ENCODE data around the gene ASIC4. TPM values are rescaled to one million over a fixed set of nuclear protein-coding genes. Genes with fewer than 3 reads are reported as not detected.

The ASIC4 gene
- total and polyA plus RNA-seq, 2 of the 4 experiments (the other 2 are of a cell fraction): 0.10 TPM; not detected in 1

GRCh38 chr2:219499058-219499307, 15.3 kb upstream of the ASIC4 start:
- Histone ChIP-seq H3K4me3 (ENCODE audit: insufficient read depth, low read depth, low read length) (peak overlapping the region; percentile 62), H2AK9ac (replicated peaks; ENCODE audit: low read depth, low read length, poor library complexity) (peak overlapping the region; percentile 100), H3K4ac (ENCODE audit: low read depth, low read length) (peak overlapping the region; percentile 99), H3K27ac (ENCODE audit: insufficient read depth, low read length) (peak overlapping the region; percentile 82), H3K9me1 (ENCODE audit: insufficient read depth, low read length) (peaks cover 12% of the 10 kb centered on the region), H3K18ac (ENCODE audit: low read depth, low read length) (peak overlapping the region; percentile 47; the same call in 1 of the 2 replicates), H3K14ac (replicated peaks; ENCODE audit: low read depth, low read length) (peak overlapping the region; percentile 100), H3K27me3 (ENCODE audit: control insufficient read depth, insufficient read depth, low read length) (no peaks in the 10 kb centered on the region; the same call in 1 of the 2 replicates), H2AK5ac (ENCODE audit: low read depth, low read length) (peak overlapping the region; percentile 79), H4K5ac (ENCODE audit: low read depth, low read length) (peak overlapping the region; percentile 63), H3K9me3 (ENCODE audit: control insufficient read depth, insufficient read depth, low read length) (no peaks in the 10 kb centered on the region), H3K23ac (ENCODE audit: low read depth, low read length) (peak overlapping the region; percentile 97), H3K79me1 (ENCODE audit: low read depth in 1 of 2, low read length in 2 of 2) (peaks cover 18 to 32% of the 10 kb centered on the region in 2 experiments), H3K36me3 (ENCODE audit: control insufficient read depth, insufficient read depth, low read length) (peaks cover 14% of the 10 kb centered on the region), H2BK120ac (ENCODE audit: low read depth, low read length) (peak overlapping the region; percentile 60; the same call in 1 of the 2 replicates), H2AFZ (replicated peaks; ENCODE audit: low read length, poor library complexity) (peak overlapping the region; percentile 98), H4K91ac (ENCODE audit: insufficient read depth, low read depth, low read length) (peak overlapping the region; percentile 96), H4K8ac (ENCODE audit: low read depth in 2 of 2, low read length in 2 of 2) (peak overlapping the region; percentile 75 to 97), H3K4me2 (ENCODE audit: low read depth, low read length) (peak overlapping the region; percentile 75), H3K4me1 (ENCODE audit: control insufficient read depth, insufficient read depth, low read length) (peaks cover 15% of the 10 kb centered on the region), H2BK15ac (ENCODE audit: low read depth, low read length) (peak overlapping the region; percentile 36; the same call in 1 of the 3 replicates), H3K9ac (ENCODE audit: low read depth, low read length) (peak overlapping the region; percentile 91), H3K56ac (ENCODE audit: extremely low read depth, insufficient read depth, low read length) (peak overlapping the region; percentile 93), H2BK20ac (ENCODE audit: low read depth, low read length) (no peak overlapping the region), H4K20me1 (ENCODE audit: insufficient read depth, low read length) (no peaks in the 10 kb centered on the region), H2BK5ac (ENCODE audit: low read depth, low read length, poor library complexity, severe bottlenecking) (peak overlapping the region; percentile 89)
- intact Hi-C loops (cut with micrococcal nuclease) (loop anchor here (2.0 kb wide), 1 partner anchor 38 kb away; no protein-coding TSS in a partner anchor), dilution Hi-C loops (cut with HindIII; ENCODE audit: low sequenced_read_pairs, unreplicated experiment) (no loop called here), in situ Hi-C loops (cut with MboI; ENCODE audit: low sequenced_read_pairs) (no loop called here)
- ATAC-seq (ENCODE audit: low read depth): no peak
- TSS peak; percentile 85 for BruUV-seq (replicated peaks)
- ChIA-PET CTCF (interaction anchor here (0.6 to 4.1 kb wide), 3 partner anchors 11 to 488 kb away, joined by 3 to 28 read pairs (median 4); no protein-coding TSS in a partner anchor), POLR2A (ENCODE audit: unreplicated experiment) (interaction anchor here (0.6 to 1.4 kb wide), 4 partner anchors 9 to 46 kb away, joined by 3 to 4 read pairs (median 3); no protein-coding TSS in a partner anchor)
- 0% methylated on average over 3 of the region's 3 CpGs; no CpG with 5 or more reads in 1 of the 2 experiments for WGBS, 2 experiments (ENCODE audit: extremely low coverage in 2 of 2, insufficient read length in 1 of 2)
- no peak for DNase-seq
- TF ChIP-seq POLR2A (IDR thresholded peaks at IDR 0.05; ENCODE audit: low read depth, low read length) (no peak), RFX5 (IDR thresholded peaks at IDR 0.05; ENCODE audit: low read depth, low read length) (no peak), FOS (IDR thresholded peaks at IDR 0.05; ENCODE audit: low read depth, low read length) (no peak), MXI1 (IDR thresholded peaks at IDR 0.05; ENCODE audit: borderline replicate concordance, low read depth, low read length) (no peak)
